HG03558 (cell line): ENCODE data around the gene CYB5A.
"Not testable (repeated sequence)": the region's sequence is repeated elsewhere in the genome, so short reads cannot be mapped to it uniquely, and the experiment has no call there.

Experiments
- ATAC-seq: cut with Tn5 transposase; IDR thresholded peaks from one replicate; pipeline ENCODE4 v1.9.1; 2021; ENCODE audit warnings: moderate number of reproducible peaks; ENCODE audit not compliant: unreplicated experiment; ENCODE audit errors: extremely low read depth

CYB5A gene

DNA sequence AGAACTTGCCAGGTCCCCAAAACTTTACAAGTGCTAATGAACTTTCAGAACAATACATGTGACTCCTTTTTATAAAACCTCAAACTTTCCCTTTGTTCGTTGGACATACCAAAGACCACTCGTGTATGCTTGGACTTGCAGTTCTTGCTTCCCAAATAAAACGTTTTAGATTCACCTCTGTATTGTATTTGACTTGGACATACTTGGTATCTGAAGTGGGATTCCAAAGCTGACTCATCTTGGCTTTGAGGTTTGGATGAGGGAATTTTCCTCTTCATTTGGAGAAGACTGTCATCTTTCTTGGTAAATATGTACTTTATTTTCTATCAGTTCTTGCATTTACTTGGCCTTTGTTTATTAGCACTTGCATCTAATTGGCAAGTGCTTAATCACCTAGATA lies 8.0 kb upstream of the CYB5A start:
- no peak for ATAC-seq

DNA sequence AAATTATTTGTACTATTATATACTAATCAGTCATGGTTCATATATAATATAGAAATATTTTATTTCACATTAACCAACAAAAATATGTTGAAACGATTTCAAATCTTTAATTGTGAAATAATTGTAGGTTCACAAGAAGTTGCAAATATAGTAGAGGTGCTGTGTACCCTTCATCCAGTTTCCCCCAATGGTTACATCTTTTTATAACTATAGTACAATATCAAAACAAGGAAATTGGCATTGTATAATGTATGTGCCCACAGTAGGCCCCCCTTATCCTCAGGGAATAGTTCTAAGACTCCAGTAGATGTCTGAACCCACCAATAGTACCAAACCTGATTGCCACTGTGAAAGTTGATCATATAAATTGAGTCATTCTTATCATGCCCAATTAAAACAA lies 7.4 kb upstream of the CYB5A start:
- no peak for ATAC-seq

- no peak for ATAC-seq
These were observed 2.8 kb upstream of the CYB5A start for GRCh38 chr18:74294526-74294925.

- not testable (repeated sequence) for ATAC-seq
These were observed 1.2 kb upstream of the CYB5A start for GRCh38 chr18:74292982-74293381.

- no peak for ATAC-seq
These were observed 737 bp upstream of the CYB5A start for GRCh38 chr18:74292541-74292858.

DNA sequence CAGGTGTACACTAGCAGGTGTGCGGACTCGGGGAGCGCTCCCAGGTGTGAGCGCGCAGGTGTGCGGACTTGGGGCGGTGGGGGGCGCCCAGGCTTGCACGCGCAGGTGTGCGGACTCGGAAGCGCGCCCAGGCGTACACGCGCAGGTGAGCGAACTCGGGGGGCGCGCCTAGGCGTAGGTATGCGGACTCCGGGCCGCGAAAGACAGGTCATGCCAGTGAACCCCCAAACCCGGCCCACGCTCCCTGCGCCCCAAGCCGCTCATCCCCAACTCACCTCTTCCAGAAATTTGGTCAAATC lies 342 bp downstream of the CYB5A start:
- ATAC-seq, result no peak

GRCh38 chr18:74290794-74291471 lies 830 bp downstream of the CYB5A start:
- ATAC-seq, result no peak

DNA sequence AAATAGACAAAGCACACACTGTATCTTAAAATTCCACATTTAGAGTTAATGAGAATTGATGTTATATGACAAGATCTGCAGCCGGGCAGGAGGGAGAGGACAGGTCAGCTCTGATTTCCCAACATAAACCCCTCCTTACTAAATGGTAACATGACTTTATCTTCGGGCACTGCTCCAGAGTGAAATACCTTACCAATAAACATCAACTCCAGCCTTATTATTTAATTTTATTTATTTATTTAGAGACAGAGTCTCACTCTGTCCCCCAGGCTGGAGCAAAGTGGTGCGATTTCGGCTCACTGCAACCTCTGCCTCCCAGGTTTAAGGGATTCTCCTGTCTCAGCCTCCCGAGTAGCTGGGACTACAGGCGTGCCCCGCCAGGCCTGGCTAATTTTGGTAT lies 1.7 kb downstream of the CYB5A start:
- ATAC-seq, result no peak

- ATAC-seq, result no peak
These were observed 2.6 kb downstream of the CYB5A start for GRCh38 chr18:74289137-74289536.

- no peak for ATAC-seq
These were observed 3.0 kb downstream of the CYB5A start for GRCh38 chr18:74288730-74289129.

DNA sequence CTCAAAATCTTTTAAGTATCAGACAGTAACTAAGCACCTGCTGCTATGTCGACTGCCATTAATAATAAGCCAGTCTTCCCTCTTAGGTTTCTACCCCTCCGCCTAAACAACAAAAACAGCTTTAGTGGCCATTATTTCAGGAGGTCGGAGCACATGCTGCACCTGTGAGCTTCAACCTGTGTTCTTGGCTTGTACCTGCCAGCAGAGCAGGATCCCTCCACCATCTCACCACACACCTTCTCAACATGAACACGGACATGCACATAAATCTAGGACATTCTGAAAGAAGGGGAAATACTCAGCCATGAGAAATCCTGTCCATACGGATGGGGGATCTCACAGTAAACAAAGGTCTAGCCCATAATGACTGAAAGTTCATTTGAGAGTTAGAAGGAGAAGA lies 3.7 kb downstream of the CYB5A start:
- ATAC-seq, result no peak

DNA sequence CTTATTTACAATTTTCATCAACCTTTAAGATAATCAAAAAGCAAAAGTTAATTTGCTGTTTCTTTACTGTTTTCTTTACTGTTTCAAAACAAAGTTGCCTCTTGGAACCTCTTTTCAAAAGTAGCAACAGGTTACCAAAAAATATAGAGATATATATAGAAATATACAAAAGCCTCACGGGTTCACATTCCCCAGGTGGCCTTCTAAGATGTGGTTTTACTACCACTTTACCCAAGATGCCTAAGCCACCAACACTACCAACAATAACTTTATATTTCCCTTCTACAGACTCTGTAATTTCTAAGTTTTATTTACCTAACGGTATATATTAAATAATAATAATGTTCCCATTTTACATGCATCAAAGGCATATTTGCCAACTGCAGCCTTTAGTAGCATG lies 4.9 kb downstream of the CYB5A start:
- ATAC-seq, result no peak

DNA sequence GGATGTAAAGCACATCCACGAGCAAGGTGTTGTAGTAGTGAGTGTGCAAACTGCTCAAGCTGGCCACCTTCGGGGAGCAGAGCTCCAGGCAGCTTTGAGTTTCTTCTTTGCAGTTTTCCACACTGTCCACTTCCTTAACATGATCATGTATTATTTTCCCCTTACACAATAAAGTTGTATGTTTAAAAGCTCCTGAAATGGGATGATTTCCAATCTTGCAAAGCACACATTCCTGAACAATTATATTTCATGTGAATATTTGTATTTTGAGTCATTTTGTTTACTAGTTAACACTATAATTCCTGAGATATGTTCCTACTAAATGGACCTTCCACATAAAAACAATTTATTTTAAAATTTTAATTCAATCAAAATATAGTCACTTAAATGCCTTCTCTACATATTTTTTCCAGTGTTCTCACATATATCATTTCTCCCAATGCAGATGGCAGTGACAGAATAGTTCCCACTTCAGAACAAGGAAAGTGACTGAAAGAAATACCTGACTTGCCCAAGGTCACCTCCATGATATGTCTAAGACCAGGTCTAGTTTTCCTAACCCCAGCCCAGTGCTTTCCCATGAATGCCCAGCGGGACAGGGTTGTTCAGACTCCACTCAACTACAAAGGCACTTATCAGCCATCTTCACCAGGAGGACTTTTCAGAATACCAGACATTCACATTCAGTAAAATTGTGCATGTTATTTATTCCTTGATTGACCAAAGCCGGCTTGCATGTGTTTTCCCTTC lies 5.5 kb downstream of the CYB5A start:
- no peak for ATAC-seq

DNA sequence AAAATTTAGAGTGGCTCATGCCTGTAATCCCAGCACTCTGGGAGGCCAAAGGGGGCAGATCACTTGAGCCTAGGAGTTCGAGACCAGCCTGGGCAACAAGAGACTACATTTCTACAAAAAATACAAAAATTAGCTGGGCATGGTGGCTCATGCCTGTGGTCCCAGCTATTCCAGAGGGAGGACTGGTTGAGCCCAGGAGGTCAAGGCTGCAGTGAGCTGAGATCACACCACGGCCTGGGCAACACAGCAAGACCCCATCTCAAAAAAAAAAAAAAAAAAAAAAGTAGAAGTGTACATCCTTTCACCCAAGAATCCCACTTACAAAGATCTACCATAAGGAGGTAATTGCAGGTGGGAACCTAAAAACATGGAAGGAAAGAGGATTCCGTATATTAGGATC lies 6.2 kb downstream of the CYB5A start:
- ATAC-seq, result not testable (repeated sequence)

- no peak for ATAC-seq
These were observed 6.8 kb downstream of the CYB5A start for GRCh38 chr18:74284980-74285355.

GRCh38 chr18:74284191-74284979 lies 7.4 kb downstream of the CYB5A start:
- no peak for ATAC-seq

- no peak for ATAC-seq
These were observed 8.1 kb downstream of the CYB5A start for GRCh38 chr18:74283646-74284045.

GRCh38 chr18:74282755-74283554 lies 8.8 kb downstream of the CYB5A start:
- no peak for ATAC-seq

DNA sequence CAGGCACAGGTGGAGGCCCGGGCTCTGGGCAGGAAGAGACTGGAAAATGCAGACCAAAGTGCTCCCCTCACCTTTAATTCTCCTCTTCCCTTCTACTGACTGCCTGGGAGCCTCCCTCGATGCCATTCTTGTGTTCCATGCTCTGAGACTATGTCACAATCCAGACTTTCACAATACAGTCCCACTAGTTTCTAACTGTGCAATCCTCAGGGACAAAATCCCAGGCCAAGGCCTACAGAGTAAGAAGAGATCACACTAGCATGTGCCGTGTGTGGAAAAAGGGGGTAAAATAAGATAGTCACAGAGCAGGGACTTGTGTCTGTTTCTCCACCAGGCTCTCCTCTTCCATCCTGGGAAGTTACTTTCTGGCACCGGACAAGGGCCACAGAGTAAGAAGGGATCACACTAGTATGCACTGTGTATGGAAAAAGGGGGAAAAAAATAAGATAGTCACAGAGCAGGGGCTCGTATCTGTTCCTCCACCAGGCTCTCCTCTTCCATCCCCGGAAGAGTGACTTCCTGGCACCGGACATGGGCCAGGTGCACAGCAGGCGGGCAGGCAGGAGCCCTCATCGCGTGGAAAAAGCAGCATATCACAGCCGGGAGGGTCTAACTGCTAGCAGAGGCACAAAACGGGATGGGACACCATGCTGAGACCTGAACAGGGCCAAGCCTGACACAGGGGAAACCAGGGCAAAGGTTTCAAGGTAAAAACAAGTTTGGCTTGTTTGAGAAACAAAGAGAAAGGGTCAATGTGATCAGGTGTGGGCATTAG lies 9.6 kb downstream of the CYB5A start:
- no peak for ATAC-seq
